ENCODE measurements around the gene KATNAL2.

Gene KATNAL2

GRCh38 chr18:46917108-46917802 is at the start of gene KATNAL2, which contains the start of gene PIAS2:
KATNAL2 (plus strand) TSS chr18:46917602; CDS start chr18:46946873, 29,271 bp downstream.
PIAS2 (minus strand) TSS chr18:46917507; CDS start chr18:46917345, 162 bp downstream.
- no peak for DNase-seq

GRCh38 chr18:46868169-46868921 is 49.1 kb upstream of the KATNAL2 start:
- DNase-seq: no peak

DNA sequence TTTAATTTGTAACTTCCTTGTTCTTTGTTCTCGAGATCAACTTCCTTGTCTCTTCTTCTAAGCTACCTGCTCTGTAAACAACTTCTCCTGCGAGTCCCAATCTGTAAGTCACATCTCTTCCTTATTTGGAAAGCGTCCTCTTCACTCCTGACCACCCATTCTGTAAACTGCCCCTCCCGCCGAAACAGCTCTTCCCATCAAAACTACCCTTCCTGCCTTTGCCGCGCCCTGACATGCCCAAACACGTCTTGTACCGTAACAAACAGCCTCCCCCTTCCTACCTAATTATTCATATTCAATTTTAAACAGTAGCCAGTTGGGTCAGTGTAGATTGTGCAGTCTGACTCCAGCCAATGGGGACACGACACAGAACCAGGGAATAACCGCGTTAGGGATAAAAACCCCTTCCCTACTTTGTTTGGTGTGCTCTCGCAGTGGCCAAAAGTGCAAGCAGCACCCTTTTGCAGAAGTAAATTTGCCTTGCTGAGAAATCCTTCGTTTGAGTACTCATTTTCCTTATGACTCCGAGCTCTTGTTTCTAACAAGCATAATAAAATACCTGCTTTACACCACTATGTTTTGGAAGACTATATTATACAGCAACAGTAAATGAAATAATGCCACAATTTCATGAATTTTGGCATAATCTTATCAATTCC is 39.9 kb upstream of the KATNAL2 start:
- no peak for DNase-seq

DNA sequence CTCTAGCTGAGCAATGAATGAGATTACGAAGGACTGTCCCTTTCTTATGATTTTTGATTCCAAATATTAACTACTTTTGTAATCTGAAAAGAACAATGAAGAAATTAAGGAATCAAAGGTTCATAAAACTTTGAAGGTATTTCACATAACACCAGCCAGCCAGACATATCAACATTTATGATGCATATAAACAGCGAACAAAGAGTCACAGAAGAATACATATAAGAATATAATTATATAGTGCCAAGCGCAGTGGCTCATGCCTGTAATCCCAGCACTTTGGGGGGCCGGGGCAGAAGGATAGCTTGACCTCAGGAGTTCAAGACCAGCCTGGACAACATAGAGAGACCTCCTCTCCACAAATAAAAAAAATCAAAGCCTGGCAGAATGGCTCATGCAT is 34.2 kb upstream of the KATNAL2 start:
- no peak for DNase-seq

- DNase-seq: no peak
Observed at GRCh38 chr18:46886893-46887292, 30.5 kb upstream of the KATNAL2 start.

DNA sequence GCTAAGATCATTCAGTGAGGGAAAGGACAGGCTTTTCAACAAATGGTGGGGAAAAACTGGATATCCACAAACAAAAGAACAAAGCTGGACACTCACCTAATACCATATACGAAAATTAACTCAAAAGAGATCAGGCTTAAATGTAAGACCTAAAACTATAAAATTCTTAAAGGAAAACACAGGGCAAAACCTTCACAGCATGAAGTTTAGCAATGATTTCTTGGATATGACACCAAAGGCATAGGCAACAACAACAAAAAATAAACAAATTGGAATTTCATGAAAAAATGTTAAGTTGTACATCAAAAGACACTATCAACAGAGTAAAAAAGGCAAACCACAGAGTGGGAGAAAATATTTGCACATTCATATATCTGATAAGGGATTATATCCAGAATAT is 28.4 kb upstream of the KATNAL2 start:
- DNase-seq: no peak

GRCh38 chr18:46891742-46892214 is 25.6 kb upstream of the KATNAL2 start:
- DNase-seq: no peak

- no peak for DNase-seq
Observed at GRCh38 chr18:46892842-46893241, 24.6 kb upstream of the KATNAL2 start.

DNA sequence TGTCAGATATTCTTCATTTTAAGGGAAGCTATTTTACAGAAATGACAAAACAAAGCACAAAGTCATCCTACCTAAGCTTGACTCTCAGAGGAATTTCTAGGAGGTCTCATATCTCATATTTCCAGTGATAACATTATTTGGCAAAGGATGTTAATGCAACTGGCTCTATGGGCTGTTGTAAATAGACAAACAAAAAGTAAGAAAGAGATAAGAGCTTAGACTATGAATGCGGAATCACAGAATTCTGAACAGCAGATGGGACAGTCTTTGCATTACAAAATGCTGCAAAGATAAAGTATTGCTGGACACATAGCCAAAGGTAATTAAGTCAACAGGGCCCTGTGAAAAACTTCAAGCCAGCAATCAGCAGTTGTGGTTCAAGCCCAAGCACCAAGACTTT is 24.0 kb upstream of the KATNAL2 start:
- DNase-seq: no peak

DNA sequence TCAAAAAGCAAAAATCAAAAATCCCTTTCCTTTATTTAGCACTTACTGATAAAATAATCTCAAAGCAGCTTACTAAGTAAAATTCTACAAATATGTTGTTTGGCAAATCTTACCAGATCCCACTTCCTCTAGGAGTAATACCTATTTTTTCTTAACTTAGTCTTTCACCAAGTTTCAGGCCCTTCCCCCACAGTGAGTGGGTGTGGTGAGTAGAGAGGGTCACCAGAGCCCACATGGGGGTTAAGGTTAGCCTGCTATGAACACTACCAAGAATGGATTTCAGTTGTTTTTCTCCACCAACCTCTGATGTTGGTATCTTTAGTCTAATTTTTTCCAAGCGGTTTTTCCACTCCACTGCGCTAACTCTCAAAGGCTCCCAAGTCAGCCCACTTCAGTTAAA is 23.3 kb upstream of the KATNAL2 start:
- no peak for DNase-seq

DNA sequence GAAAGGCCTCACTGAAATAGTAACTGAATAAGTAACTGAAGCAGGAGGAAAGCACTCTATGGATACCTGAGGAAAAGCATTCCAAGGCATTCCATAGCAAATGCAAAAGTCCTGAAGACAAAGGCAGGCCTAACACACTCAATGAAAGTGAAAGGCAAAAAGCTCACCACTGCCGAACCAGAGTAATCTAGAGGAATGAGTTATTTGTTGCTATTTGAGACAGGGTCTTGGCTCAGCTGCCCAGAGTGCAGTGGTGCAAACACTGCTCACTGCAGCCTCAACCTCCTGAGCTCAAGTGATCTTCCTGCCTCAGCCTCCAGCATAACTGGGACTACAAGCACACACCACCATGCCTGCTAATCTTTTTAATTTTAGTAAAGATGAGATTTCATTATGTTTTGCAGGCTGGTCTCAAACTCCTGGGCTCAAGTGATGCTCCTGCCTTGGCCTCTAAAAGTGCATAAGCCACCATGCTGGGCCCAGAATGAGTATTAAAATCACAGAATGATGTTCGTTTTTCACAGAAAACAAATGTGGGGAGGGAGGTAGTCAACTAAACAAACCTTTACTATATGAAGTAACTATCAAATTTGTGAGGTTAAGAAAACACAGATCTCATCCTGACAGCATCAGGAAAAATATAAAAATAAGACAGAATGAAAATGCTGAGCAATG is 18.0 kb upstream of the KATNAL2 start:
- no peak for DNase-seq

DNA sequence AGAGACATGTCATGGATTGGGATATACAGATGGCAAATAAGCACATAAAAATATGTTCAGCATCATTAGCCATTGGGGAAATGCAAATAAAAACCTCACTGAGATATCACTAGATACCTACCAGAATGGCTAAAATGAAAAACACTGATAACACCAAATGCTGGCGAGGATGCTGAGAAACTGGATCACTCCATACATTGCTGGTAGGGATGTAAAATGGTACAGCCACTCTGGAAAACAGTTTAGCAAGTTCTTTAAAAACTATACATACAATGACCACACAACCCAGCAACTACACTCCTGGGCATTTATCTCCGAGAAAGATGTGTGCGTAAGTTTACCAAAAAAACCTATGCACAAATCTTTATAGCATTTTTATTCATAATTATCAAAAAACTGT is 14.0 kb upstream of the KATNAL2 start:
- DNase-seq: no peak

GRCh38 chr18:46909497-46909896 is 7.9 kb upstream of the KATNAL2 start:
- DNase-seq: no peak

GRCh38 chr18:46910856-46911255 is 6.5 kb upstream of the KATNAL2 start:
- DNase-seq: no peak

DNA sequence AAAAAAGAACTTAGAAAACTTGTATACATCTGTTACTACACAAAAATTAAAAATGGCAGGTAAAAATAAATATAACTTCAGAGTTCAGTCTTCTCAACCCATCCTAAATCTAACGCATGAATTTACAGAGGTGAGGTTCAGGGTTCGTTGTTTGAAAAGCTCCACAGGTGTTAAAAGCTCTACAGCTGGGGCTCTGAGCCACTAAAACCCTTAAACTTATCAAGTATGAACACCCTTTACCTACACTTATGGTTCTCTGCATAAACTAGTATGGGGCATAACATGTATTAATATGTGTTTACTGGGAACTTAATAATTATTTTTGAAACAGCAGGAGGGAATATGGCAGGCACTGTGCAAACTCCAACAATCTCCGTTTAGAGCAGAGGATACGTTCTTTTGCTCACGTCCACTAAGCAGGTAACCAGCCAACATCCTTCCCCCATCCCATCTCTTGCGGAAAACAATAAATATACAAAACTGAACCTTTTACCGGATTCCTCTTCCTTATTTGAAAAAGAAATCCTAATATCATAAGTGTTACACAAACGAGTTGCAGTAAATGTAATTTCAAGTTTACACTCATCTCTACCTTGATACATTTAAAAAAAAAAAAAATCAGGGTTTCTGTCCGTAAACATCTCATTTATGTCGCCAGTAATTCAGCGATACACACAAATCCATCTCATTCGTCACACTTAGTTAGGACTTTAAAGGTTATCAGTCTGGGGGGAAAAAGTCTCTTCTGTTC is 1.4 kb upstream of the KATNAL2 start:
- no peak for DNase-seq

DNA sequence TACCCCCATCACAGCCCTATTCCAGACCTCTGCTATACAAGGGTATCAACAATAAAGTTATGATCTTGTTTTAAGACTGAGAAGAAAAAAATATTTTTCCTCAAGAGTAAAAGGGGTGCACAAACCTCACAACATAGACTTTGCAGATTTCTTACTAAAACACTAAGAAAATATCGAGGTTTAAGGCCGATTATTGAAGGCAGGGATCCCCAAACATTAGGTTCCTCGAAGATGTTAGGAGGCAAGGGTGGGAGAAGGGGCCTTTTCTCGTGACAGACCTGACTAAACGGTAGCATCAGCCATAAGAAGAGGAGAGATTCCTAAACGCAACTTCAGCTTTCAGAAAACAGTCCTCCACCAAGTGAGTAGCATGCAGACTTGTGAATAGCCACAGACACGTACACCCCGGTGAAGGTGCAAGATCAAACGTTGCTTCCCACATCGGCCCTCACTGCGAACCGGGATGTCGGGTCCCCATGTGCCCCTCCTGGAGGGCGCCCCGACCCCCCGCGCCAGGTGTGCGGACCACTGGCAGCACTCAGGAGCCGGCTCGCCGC is 773 bp upstream of the KATNAL2 start:
- no peak for DNase-seq

GRCh38 chr18:46917803-46918600 is 600 bp downstream of the KATNAL2 start:
- no peak for DNase-seq

DNA sequence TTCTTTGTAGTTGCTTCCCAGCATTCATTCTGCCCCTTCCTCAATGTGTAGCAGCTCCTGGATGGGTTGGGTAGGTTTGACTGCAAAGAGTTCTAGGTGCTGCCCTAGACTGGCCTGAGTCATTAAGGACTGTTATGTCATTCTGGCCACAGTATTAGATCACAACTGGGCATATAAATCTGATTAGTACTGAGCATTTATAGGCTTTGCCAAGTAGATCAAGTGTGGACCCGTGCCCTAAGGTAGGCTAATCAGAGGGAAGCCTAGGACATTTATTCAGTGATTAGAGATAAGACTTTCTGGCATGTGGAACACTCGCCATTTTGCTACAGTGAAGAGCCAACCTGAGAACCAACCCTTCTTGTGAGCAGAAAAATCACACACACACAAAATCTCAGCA is 2.7 kb downstream of the KATNAL2 start:
- DNase-seq: no peak

DNA sequence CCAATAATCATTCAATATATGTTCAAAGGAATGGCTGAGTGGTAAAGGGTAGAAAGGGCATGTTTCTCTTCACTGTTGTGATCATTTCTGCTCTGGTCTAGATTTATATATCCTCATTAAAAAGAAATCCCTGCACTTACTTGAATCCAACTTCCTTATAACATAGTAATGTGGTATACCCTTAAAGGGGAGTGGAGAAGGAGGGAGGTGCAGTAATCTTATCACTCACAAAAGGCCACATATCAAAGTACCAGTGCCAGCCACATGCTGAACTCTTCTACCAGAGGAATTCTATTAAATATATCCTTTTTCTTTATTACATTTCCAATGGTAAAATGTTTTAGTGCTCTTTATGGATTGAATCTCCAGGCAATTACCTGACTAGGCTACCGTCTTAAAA is 3.3 kb downstream of the KATNAL2 start:
- DNase-seq: no peak

DNA sequence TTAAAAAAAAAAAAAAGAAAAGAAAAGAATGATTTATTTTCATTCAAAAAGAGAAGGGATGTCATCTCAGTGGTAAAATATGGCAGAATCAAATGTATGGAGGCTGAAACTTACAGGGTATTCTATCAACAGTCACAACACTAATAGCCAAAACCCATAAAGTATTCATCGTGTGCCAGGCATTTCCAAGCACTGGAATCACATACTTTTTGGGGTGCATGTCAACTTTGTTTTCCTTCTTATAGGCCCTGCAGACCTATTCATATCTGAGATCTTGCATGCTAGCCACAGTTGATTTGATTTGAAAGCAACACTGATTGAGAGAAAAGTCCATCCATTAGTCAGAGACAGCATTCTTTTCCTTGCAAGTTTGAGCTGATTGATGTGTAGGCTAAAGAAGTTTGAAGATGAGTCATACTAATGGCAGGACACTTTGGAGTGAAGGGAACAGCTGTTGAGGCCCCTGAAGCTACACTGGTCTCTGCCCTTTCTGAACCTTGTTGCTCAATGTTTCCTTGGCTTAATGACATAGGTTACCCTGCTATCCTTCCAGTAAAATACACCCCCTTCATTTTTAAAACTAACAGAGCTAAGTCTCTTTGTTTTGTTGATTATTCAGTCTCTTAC is 22.0 kb downstream of the KATNAL2 start:
- DNase-seq: no peak
